ENCODE results near the gene P4HB. TPM values are rescaled to one million over a fixed set of nuclear protein-coding genes. Genes with fewer than 3 reads are reported as not detected.

Gene P4HB
- total RNA-seq, 2 experiments from 2014 or later: 223 to 233 TPM

DNA sequence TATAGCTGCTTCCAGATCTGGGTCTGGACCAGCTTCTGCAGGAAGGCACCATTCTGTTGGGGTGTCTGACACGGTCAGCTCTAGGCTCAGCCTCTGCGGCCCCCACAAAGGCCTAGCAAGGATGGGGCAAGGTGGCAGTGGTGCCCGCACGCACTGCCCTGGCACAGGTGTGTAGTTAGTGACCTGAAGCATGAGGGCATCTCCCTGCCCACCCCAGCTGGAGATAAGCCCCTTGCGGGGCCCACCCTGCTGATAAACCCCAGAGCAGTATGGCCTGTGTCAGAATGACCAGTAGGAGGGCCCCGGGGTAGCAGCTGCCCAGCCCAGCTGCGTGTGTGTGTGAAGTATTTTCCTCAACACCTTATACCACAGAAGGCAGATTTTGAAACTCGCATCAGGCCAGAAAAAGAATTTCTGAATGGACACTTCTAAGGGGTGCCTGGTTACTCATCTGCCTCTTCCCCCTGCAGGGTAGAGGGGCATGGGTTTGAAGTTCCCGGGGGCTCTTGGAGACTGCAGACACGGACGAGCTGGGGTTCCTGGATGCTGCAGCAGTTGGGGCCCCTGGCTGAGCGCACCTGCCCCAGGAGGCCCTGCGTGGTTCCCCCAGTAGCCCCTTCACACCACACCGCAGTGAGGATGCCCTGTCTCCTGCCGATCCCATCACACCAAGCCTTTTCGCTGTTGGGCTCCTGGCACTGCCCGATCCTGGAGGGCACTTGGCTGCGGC is 6.3 kb upstream of the P4HB start:
- Mint-ChIP-seq H3K4me1 (ENCODE audit: low read depth) (peaks cover 31% of the 10 kb centered on the region), H3K4me3 (peak overlapping the region; percentile 72), H3K9me3 (no peaks in the 10 kb centered on the region), H3K27me3 (no peaks in the 10 kb centered on the region), H3K27ac (peak overlapping the region; percentile 84), H3K36me3 (ENCODE audit: low read depth) (peaks cover 45% of the 10 kb centered on the region)
- ATAC-seq (ENCODE audit: poor library complexity) (no peak), DNase-seq (no peak)
- Histone ChIP-seq H3K27ac (ENCODE audit: low read depth in 1 of 2, low read length in 2 of 2) (peak overlapping the region in 1 of 2 donors; percentile 9), H3K4me1 (ENCODE audit: insufficient read depth, low read length) (peaks cover 69% of the 10 kb centered on the region), H3K9me3 (ENCODE audit: control insufficient read depth in 1 of 2, insufficient read depth in 1 of 2, low read length in 2 of 2) (peaks cover 0 to 3% of the 10 kb centered on the region in 2 experiments), H3K27me3 (ENCODE audit: control insufficient read depth in 1 of 2, insufficient read depth in 2 of 2, low read length in 2 of 2) (peaks cover 0 to 3% of the 10 kb centered on the region in 2 experiments), H3K4me3 (ENCODE audit: low read length) (no peak overlapping the region), H3K36me3 (ENCODE audit: insufficient read depth, low read length) (peaks cover 48% of the 10 kb centered on the region)
- TF ChIP-seq, protein P1, sequence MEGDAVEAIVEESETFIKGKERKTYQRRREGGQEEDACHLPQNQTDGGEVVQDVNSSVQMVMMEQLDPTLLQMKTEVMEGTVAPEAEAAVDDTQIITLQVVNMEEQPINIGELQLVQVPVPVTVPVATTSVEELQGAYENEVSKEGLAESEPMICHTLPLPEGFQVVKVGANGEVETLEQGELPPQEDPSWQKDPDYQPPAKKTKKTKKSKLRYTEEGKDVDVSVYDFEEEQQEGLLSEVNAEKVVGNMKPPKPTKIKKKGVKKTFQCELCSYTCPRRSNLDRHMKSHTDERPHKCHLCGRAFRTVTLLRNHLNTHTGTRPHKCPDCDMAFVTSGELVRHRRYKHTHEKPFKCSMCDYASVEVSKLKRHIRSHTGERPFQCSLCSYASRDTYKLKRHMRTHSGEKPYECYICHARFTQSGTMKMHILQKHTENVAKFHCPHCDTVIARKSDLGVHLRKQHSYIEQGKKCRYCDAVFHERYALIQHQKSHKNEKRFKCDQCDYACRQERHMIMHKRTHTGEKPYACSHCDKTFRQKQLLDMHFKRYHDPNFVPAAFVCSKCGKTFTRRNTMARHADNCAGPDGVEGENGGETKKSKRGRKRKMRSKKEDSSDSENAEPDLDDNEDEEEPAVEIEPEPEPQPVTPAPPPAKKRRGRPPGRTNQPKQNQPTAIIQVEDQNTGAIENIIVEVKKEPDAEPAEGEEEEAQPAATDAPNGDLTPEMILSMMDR (IDR thresholded peaks at IDR 0.05): no peak
- POLR2A ChIA-PET: interaction anchor here (0.6 to 2.2 kb wide), 6 partner anchors 19 to 164 kb away, joined by 3 to 10 read pairs (median 5); partner anchors contain the start of genes ALYREF, ANAPC11, CENPX and LRRC45
- intact Hi-C loops (cut with DNase I, micrococcal nuclease): loop anchor here in 1 of 2 experiments (10.0 kb wide), 1 partner anchor 352 kb away; the partner anchor contains the start of gene ACTG1
- CTCF ChIA-PET: interaction anchor here (0.5 to 0.8 kb wide), 2 partner anchors 12 kb away, joined by 3 read pairs; no protein-coding TSS in a partner anchor

DNA sequence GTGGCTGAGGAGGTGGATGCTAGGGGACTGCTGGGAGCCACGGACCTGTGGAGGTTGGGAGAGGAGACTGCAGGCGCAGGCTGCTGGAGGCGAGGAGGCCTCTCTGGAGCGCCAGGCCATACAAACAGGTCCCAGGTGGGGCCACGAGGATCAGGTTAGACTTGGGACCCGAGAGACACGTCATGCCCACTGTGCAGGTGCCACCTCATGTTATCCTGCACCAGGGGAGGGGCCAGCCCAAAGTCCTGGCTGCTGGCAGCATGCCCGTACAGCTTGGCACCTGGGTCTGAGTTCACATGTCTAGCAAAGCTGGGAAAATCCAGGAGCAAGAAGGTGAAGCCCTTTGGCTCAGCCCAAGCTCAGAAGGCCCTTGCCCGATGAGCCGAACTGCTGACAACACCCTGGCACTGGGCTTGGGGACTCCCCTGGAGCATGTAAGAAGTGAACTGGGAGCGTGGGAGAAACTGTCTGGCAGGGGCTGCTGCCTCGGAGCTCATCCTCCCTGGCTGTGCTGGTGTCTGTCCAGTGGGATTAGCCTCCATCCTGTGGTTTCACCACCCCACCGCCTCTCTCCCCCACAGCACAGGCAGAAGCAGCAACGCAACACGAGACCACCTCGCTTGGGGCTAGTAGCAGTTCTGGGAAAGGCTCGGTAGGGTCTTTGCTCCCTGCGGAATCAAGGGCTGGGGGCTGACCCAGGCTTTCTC is 5.6 kb upstream of the P4HB start:
- DNase-seq: peak in 1 of 14 experiments; percentile 15
- no peak for ATAC-seq (ENCODE audit: poor library complexity)
- Mint-ChIP-seq H3K4me1 (ENCODE audit: low read depth) (peaks cover 32% of the 10 kb centered on the region), H3K27me3 (no peaks in the 10 kb centered on the region), H3K36me3 (ENCODE audit: low read depth) (peaks cover 47% of the 10 kb centered on the region), H3K4me3 (peak overlapping the region; percentile 72), H3K27ac (peak overlapping the region; percentile 84), H3K9me3 (no peaks in the 10 kb centered on the region)
- no peak overlapping the region for H3K4me3 ChIP-seq (ENCODE audit: low read length)
- intact Hi-C loops (cut with DNase I, micrococcal nuclease): loop anchor here in 1 of 2 experiments (10.0 kb wide), 1 partner anchor 351 kb away; the partner anchor contains the start of gene ACTG1
- TF ChIP-seq, protein P1 (IDR thresholded peaks at IDR 0.05): no peak
- peaks cover 75% of the 10 kb centered on the region for H3K4me1 ChIP-seq (ENCODE audit: insufficient read depth, low read length)
- H3K27me3 ChIP-seq (ENCODE audit: control insufficient read depth in 1 of 2, insufficient read depth in 2 of 2, low read length in 2 of 2): peaks cover 0 to 3% of the 10 kb centered on the region in 2 experiments
- H3K27ac ChIP-seq (ENCODE audit: low read depth in 1 of 2, low read length in 2 of 2): peak overlapping the region in 1 of 2 donors; percentile 9
- H3K36me3 ChIP-seq (ENCODE audit: insufficient read depth, low read length): peaks cover 48% of the 10 kb centered on the region
- CTCF ChIA-PET: interaction anchor here (0.5 to 0.8 kb wide), 2 partner anchors 11 to 12 kb away, joined by 3 read pairs; no protein-coding TSS in a partner anchor
- POLR2A ChIA-PET: interaction anchor here (0.6 to 2.2 kb wide), 4 partner anchors 26 to 163 kb away, joined by 4 to 10 read pairs (median 5); partner anchors contain the start of genes ALYREF, ANAPC11 and MRPL12
- H3K9me3 ChIP-seq (ENCODE audit: control insufficient read depth in 1 of 2, insufficient read depth in 1 of 2, low read length in 2 of 2): peaks cover 0 to 3% of the 10 kb centered on the region in 2 experiments

GRCh38 chr17:81865358-81865732 is 5.0 kb upstream of the P4HB start:
- peak overlapping the region; percentile 84 for H3K27ac Mint-ChIP-seq
- DNase-seq (no peak), ATAC-seq (ENCODE audit: poor library complexity) (no peak)
- H3K9me3 Mint-ChIP-seq: no peaks in the 10 kb centered on the region
- intact Hi-C loops (cut with DNase I, micrococcal nuclease): loop anchor here in 1 of 2 experiments (10.0 kb wide), 1 partner anchor 351 kb away; the partner anchor contains the start of gene ACTG1
- Histone ChIP-seq H3K36me3 (ENCODE audit: insufficient read depth, low read length) (peaks cover 48% of the 10 kb centered on the region), H3K9me3 (ENCODE audit: control insufficient read depth in 1 of 2, insufficient read depth in 1 of 2, low read length in 2 of 2) (peaks cover 0 to 3% of the 10 kb centered on the region in 2 experiments), H3K27me3 (ENCODE audit: control insufficient read depth in 1 of 2, insufficient read depth in 2 of 2, low read length in 2 of 2) (peaks cover 0 to 3% of the 10 kb centered on the region in 2 experiments), H3K27ac (ENCODE audit: low read depth in 1 of 2, low read length in 2 of 2) (no peak overlapping the region), H3K4me3 (ENCODE audit: low read length) (no peak overlapping the region), H3K4me1 (ENCODE audit: insufficient read depth, low read length) (peaks cover 73% of the 10 kb centered on the region)
- no peaks in the 10 kb centered on the region for H3K27me3 Mint-ChIP-seq
- H3K4me1 Mint-ChIP-seq (ENCODE audit: low read depth): peaks cover 37% of the 10 kb centered on the region
- peaks cover 51% of the 10 kb centered on the region for H3K36me3 Mint-ChIP-seq (ENCODE audit: low read depth)
- no peak overlapping the region for H3K4me3 Mint-ChIP-seq
- TF ChIP-seq, protein P1 (IDR thresholded peaks at IDR 0.05): no peak
- CTCF ChIA-PET: no interaction called here
- POLR2A ChIA-PET: interaction anchor here (1.1 to 2.2 kb wide), 2 partner anchors 27 to 162 kb away, joined by 4 to 10 read pairs; partner anchors contain the start of gene MRPL12

Data from CD4-positive, alpha-beta T cell (primary cell).